GM12875 (cell line): ENCODE data around the gene TSPAN16.

Experiments used
- H3K4me3 ChIP-seq: one replicate; pipeline ENCODE4 v1.5.1; 2011; ENCODE audit warnings: low read depth, low read length, control low read depth
- TF ChIP-seq, protein P1 (sequence below): IDR thresholded peaks from 2 replicates; pipeline ENCODE4 v1.5.1; 2011; ENCODE audit warnings: low read depth, mild to moderate bottlenecking, control low read depth, inconsistent platforms, low read length, moderate library complexity, borderline replicate concordance; ENCODE audit not compliant: insufficient read depth

TSPAN16 gene

GRCh38 chr19:11281356-11282049 is 14.5 kb upstream of the TSPAN16 start:
- H3K4me3 ChIP-seq = no peak overlapping the region
- TF ChIP-seq, protein P1, sequence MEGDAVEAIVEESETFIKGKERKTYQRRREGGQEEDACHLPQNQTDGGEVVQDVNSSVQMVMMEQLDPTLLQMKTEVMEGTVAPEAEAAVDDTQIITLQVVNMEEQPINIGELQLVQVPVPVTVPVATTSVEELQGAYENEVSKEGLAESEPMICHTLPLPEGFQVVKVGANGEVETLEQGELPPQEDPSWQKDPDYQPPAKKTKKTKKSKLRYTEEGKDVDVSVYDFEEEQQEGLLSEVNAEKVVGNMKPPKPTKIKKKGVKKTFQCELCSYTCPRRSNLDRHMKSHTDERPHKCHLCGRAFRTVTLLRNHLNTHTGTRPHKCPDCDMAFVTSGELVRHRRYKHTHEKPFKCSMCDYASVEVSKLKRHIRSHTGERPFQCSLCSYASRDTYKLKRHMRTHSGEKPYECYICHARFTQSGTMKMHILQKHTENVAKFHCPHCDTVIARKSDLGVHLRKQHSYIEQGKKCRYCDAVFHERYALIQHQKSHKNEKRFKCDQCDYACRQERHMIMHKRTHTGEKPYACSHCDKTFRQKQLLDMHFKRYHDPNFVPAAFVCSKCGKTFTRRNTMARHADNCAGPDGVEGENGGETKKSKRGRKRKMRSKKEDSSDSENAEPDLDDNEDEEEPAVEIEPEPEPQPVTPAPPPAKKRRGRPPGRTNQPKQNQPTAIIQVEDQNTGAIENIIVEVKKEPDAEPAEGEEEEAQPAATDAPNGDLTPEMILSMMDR = no peak

GRCh38 chr19:11284515-11284914 is 11.4 kb upstream of the TSPAN16 start:
- no peak overlapping the region for H3K4me3 ChIP-seq
- TF ChIP-seq, protein P1 = no peak

- no peak overlapping the region for H3K4me3 ChIP-seq
- TF ChIP-seq, protein P1 = no peak
Measured at GRCh38 chr19:11286312-11286974, 9.5 kb upstream of the TSPAN16 start.

DNA sequence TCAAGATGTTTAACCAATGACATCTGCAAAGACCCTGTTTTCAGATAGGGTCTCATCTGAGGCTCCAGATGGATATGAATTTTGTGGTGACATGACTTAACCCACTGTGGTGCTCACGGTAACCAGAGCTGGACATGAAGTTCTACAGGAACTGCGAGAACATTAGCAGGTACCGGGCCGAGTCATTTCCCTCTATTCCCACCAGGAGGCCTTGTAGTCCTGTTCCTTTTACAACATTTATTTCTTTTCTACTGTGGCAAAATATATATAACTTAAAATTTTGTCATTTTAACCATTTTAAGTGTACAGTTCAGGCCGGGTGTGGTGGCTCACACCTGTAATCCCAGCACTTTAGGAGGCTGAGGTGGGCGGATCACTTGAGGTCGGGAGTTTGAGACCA is 7.6 kb upstream of the TSPAN16 start:
- TF ChIP-seq, protein P1 = peak; percentile 44; the same call in 1 of the 2 replicates

DNA sequence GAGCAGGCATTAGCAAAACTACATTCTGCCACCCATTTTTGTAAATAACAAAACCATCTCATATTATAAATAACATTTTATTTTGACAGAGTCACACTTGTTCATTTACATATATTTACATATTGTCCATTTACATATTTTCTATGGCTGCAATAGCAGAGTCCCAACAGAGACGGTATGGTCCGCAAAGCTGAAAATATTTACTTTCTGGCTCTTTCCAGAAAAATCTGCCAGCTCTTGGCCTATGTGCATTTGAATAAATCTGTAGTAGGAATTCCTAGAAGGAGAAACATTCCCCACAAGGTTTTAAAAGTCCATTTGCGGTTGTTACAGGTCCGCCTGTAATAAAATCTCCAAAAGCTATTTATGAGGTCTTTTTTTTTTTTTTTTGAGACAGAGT is 5.7 kb upstream of the TSPAN16 start:
- no peak overlapping the region for H3K4me3 ChIP-seq
- TF ChIP-seq, protein P1 = no peak

More for the DNA sequence above, 7.6 kb upstream of the TSPAN16 start:
- H3K4me3 ChIP-seq = no peak overlapping the region

GRCh38 chr19:11291415-11291814 is 4.5 kb upstream of the TSPAN16 start:
- H3K4me3 ChIP-seq = no peak overlapping the region
- TF ChIP-seq, protein P1 = no peak

- H3K4me3 ChIP-seq = no peak overlapping the region
- TF ChIP-seq, protein P1 = no peak
Measured at GRCh38 chr19:11291991-11292390, 4.0 kb upstream of the TSPAN16 start.
